HT1080 (cell line): ENCODE measurements around the gene HES6. TPM values are rescaled to one million over a fixed set of nuclear protein-coding genes. Genes with fewer than 3 reads are reported as not detected.

Source experiments
- DNase-seq: peaks from one replicate; pipeline ENCODE4 v3.0.0-alpha.2; 2015; ENCODE audit warnings: low read depth
- total RNA-seq: library from RNA; depleted of rRNA; stranded (reverse); fragments of >200 nt; shearing (Covaris generic); gene quantifications from 2 replicates; pipeline ENCODE4 v1.2.3, GENCODE V29; 2014

The HES6 gene
- total RNA-seq, 1 experiment from 2014 or later, result 16.8 TPM

DNA sequence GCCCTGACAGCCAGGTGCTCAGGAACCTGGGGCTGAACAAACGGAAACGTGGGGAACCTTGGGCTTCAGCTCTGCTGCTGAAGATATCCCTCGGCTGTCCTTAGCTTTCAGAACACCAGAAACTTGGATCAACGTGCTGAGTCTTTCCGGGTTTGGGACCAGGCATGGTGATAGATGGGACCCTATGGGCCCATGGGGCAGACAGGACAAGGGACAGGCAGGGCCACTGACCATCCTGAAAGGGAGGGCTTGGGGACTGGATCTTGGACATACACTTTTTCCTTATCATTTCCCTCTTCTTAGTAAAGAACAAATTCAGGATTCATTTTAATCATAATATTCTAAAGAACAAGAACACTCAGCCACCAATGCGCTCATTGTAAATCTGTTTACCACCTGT is 16.3 kb upstream of the HES6 start:
- no peak for DNase-seq

DNA sequence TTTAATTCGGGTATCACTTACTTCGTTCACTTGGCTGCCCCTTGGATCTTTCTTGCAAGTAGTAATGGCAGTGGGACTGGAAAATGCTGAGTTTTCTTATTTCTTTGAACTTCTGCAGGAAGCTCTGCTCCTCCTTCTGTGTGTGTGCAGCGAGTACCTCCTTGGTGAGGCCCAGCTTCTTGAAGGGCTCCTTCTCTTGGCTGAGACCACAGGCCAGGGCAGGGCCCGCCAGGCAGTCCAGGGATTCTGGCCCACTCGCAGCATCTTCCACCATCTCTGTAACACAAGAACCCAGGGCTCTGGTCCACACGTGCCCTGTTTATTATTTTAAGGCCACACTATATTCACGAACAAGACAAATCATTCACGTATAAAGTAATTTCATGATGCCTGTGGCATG is 15.8 kb upstream of the HES6 start:
- DNase-seq, result no peak

DNA sequence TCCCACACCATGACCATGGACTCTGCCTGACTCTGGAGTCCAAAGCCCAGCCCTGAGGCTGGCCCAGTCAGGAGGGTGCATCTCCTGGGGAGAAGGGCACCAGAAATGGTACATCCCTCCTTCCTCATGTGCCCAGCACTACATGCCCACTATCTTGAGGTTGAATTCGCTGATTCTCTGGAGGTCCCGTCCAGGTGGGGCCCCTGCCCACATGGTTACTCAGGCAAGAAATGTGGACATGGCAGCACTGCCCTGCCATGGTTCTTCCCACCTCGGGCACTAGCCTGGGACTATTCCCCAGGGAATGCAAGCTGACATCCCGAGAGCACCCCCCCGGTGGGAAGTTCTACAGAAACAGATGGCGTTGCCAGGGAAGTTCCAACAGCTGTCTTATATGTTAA is 15.3 kb upstream of the HES6 start:
- DNase-seq, result no peak

DNA sequence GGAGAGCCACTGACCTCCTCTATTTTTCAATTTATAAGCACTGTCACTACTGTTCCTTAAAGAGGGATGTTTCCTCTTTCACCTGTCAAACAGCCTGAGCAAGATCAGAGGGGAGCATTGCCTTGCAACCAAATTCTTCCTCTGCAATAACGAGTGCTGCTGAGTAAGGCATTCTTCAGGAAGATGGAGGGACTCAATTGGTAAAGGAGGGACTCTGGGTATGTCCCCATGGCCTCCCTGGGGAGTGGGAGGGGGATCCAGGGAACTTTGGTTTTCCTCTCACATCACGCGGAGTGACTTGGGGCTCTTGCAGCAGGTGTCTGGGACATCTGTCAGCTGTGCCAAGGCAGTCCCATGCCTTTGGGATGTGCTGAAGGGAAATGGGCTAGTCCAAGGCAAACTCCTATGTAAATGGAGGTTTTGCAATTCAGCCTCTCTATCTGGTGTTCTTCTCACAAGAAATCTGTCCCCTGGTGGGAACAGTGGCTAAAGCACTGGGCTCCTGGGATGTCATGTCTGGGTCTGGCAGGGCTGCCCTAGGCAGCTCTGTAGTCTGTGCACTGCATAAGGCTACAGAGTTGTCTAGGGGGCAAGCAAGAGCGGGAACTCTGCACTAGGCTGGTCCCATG is 14.4 kb upstream of the HES6 start:
- no peak for DNase-seq

DNA sequence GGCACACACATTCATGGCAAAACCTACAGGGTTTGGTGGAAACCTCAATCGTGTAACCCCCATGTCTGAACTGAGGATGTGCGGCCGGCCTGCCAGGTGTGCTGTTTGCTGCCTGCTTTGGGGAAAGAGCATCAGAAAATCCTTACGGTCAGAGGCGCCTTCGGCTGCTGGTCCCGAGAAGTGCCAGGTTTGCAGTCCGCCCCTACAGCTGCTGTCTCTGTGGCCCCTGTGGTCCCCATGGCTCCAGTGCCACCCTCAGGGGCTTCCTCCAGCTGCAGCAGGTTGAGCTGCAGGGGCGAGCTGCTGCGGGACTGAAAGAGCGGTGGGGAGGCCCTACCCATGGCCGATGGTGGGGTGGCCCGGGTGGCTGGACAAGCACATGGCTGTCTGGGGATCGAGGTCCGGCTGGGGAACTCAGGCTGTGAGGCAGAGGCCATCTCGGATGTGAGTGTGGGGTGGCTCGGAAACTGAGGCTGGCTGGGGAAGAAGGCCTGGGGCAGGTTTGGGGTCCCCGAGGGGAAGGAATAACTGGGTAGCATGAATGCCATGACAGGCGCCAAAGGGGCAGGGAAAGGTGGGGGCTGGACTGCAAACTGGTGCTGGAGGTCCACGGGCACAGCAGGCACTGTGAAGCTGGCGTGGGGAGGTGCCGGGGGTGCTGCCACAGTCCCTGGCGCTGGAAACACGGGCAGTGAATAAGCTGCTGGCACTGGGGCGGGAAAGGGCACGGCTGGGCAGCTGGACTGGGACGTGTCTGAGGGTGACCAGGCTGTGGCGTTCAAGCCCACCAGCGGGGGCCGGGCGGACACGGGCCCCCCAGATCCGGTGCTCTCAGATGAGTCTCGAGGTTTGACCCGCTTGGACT is 13.2 kb upstream of the HES6 start:
- no peak for DNase-seq

DNA sequence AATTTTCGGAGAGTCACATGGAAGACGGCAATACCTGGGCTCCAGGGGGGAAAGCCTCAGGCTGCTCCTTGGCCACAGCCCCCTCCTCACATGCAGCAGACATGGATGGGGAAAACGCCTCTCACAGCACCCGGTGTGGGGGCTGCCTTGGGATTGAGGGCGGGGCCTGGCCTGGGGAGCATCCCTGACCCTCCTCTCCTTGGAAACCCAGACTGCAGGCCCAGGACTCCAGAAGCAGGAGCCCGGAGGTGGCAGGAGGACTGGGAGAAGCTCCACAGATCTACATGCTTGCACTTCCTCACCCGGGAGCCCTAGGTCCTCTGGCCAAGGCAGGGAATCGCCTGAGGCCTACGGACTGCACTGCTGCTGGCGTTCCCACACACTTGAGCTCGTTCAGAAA is 12.1 kb upstream of the HES6 start:
- no peak for DNase-seq

DNA sequence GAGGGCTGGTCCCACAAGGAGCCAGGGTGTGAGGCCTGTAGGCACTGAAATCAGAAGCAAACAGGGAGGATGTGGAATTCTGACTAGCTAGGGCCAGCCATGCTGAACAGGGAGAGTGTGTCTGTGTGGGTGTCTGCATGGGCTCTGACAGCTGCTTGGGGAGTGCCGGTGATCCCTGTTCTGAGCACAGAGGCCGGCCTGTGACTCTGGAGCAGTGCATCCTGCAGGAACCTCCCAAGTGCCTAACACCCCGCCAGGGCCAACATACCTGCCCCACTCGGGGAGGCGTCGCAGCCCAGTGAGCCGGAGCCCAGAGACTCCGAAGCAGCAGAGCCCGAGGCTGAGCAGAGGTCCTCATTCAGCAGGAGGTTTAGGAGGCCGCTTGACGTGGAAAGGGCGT is 11.5 kb upstream of the HES6 start:
- no peak for DNase-seq

DNA sequence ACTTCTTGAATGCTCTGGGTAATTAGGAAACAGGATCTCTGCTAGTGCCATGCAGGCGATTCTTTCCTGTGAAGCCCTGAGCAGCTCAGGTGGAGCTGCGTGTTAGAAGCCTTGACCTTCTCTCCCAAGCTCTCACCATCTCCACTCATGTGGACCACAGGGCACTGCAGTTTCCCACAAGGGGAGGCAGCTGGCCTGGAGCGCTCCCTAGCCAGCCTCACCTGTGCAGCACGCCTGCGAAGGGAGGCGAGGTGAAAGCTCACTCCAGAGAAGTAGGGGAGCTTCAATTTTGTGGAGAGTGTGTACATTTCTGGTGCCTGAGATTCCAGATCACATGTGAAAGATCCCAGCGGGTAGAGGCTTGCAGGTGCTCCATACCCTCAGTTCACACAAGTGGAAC is 11.1 kb upstream of the HES6 start:
- DNase-seq, result no peak

DNA sequence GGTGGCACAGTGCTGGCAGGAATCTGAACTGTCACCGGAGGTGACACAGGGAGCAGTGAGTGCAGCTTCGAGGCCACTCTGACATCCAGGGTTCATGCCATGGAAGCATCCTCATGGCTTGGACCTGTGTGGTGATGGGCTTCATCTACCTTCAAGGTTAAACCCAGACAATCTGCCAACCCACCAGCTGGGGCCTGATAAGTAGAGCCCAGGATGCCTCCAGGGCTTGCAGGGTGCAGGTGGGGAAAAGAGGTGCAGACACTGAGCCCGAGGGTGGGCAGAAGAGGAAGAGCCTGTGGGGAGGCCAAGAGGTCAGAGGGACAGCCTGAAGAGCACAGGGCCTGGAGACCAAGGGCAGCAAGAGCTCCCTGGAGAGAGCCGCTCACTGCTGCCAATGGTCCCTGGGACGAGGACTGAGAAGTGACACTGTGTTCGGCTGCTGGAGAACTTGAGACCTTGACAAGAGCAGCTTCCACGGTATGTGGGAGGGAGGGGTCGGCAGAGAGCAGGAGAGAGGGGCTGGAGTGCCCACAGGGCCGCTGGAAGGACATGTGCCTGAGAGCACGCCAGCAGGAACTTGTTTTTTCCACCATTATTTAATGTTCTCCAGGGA is 8.1 kb upstream of the HES6 start:
- DNase-seq, result no peak

DNA sequence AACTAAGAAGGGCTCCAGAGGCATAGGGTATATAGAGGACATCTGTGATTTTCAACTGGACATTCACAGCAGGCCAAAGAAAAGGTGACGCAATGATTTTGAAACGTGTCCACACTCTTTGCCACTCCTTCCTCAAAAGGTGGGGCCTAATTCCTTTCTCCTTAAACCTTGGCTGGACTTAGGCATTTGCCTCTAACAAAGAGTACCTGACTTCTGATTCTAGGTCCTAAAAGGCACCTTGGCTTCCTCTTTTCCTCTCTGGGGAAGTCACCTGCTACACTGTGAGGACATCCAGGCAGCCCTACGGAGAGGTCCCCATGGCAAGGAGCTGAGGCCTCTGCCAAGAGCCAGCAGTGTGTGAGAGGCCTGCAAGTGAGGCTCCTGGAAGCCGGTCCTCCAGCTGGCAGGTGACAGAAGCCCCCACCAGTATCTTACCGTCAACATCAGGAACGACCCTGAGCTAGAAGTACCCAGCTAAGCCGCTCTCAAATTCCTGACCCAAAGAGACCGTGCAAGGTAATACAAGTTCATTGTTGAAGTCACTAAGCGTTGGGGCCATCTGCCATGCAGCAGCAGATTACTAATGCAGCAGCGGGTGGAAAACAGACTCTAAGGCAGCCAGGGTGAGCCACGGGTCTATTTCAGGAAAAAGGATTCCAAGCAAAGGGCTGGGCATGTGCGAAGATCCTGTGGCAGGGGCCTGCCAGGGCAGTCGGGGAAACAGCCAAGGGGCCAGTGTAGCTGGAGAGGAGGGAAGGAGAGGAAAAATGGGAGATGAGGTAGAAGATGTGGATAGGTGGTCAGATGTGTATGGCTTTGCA is 7.4 kb upstream of the HES6 start:
- DNase-seq, result no peak

DNA sequence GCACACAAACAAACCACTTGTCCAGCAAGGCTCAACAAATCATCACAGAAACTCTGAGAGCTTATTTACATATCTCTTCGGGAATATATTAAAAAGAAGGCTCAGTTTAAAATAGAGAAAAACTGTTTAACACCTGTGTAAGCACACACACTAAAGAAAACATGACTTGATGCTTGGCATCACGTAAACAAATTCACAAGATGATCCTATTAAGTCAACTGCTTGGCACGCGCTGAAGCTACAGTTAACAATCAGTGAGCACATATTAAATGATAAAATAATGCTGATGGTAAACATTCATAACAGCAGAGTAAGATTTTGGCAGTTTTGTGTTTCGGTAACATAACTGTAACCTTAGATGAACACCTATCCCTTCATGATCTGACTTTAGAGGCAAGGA is 4.3 kb upstream of the HES6 start:
- DNase-seq, result no peak

DNA sequence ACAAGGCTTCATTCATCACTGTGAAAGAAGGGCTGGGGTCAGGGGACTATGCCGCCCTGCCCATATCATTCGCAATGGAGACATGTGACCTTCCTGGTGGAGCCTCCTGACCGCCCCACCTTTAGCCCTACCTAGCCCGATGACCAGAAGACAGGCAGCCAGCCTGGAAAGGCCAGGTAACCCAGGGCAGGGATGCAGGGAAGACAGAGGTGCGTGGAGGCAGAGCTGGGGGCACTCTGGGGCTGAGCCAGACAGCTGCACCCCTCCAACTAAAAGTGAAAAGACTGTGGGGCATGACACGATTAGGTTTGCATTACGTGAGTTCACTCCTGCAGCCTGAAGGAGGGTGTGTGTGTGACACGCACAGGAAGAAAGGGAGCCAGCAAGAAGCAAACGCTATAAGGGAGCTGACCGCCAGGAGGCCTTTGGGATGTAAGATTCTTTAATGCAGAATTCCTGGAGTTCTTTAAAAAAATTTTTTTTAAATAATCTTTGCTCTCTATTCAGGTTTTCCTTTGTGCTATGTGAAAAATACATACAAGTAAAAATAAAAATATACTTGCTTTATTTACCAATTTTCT is 3.7 kb upstream of the HES6 start:
- DNase-seq, result no peak

DNA sequence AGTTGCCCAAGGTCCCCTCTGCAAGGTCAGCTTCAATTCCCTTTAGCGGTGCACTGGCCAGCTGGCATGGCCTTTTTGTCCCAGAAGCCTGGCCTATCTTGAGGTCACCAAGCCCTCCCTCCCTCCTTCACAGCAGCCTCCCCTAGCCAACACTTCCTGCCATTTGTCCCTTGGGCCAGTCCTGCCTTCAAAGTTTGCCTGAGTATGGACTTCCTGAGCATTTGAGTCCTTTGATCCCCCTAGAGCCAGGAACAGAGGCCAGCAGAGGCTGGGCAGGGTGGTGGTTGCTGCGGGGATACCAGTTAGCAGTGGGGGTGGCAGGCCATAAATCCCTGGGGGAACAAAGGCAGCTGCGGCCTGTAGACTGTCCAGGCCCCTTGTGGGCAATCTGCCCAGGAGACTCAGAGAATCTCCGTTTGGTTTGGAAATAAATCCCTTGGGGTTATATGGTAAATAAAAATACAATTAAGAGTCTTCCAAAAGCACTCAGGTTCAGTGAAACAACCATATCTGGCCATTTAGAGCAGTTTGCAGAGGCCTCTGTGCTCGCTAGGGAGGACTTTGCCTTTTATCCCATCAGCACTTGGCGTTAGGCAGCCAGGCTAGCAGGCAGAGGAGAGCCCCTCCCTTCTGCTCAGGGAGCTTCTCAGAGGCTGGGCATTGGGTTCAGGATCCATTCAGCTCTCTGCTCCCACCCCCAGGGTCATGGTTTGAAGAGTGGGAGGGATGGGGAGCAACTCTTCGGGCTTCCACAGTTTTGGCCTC is 3.1 kb upstream of the HES6 start:
- DNase-seq, result no peak

DNA sequence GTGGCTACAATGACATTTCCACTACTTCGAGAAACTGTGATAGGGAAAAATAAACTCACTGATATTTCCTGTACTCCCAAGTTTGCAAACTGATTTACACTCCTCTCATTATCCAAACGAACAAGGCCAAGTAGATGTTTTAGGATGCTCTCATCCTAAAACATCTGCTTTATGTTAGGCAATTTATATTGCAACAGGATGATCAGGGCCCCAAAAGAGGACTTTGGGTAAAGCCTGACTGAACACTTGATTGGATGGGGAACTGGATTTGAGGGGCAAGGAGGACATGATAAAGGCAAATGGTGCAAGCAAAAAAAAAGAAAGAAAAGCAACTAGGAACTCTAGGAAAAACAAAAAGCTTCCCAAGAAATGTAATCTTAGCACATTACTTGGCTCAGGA is 2.1 kb upstream of the HES6 start:
- no peak for DNase-seq

DNA sequence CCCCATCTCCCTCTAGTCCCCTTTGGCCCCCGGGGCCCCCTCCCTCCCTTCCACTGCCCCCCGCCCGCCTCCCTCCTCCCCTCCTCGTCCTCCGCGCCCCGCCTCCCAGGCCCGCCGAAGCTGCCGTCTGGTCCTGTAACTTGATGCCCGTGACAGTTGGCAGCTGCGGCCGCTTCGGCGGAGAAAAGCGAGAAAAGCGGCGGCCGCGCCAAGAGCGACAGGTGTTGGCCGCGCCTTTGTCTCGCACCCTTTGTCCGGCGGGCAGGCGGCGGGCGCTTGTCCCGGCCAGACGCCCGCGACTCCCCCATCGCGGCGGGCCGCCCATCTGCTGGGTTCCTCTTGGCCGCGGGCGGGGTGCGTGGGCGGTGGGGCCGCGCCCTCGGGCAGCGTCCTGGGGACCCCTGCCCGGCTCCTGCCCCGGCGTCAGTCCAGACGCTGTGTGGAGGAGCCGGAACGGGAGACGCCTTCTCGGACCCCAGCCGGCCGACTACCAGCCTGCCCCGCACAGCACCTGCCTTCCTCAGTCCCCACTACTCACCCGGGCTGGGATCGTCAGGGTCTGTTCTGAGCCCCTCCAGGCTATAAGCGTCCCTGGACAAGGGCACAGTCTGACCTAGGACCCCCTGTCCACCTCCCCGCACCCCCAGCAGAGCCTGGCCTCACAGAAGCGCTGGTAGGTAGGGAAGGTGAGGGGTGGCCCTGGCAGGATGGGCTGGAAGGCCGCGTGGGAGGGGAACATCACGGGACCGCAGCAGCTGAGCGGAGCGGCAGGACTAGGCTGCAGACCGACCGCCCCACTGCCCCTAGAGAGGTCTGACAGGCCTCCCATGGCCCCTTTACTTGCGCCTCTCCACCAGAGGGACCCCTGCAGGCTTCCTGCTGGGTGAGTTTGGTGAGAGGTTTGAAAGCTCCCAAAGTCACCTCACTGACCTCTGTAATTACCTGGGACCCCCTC is 1.2 kb upstream of the HES6 start:
- no peak for DNase-seq

DNA sequence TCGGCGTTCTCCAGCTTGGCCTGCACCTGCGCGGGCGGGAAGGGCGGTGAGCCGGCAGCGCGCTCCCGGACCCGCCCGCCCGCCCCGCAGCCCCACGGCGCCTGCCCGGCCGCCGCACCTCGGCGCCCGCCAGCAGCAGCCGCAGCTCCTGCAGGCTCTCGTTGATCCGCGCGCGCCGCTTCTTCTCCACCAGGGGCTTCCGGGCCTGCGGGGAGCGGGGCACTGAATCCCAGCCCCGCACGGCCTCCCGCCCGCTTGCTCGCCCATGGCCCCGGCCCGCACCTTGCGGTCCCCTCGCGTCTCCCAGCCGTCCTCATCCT is 335 bp downstream of the HES6 start:
- DNase-seq, result no peak

DNA sequence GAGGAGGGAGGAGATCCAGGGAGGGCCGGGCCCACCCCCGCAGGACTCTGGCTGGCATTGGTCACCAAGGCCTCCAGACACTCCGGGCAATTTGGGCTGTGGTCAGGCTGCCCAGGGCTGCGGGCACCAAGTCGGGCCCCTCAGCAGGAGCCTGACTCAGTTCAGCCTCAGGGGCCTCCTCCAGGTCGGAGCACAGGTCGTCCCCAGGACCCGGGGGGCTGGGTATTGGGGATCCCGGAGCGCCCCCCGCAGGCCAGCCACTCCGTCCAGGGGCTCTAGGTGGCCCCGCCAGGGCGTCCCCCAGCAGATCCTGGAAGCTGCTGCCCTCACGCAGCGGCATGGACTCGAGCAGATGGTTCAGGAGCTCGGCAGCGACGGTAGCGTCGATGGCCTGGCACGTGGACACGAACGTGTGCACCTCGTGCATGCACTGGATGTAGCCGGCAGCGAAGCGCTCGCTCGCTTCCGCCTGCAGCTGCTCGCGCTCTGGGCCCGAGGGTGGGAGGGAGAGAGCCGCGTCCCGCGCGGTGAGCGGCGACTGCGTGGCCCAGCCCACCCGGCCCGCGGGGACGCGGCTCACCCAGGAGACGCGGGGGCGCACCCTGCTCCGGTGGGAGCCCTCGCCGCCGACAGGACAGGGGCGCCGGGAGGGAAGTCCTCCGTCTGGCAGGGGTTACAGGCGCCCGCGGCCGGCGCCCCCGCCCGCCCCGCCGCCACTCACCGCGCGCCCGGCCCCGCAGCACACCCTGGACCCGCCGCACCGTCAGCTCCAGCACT is 884 bp downstream of the HES6 start:
- no peak for DNase-seq

DNA sequence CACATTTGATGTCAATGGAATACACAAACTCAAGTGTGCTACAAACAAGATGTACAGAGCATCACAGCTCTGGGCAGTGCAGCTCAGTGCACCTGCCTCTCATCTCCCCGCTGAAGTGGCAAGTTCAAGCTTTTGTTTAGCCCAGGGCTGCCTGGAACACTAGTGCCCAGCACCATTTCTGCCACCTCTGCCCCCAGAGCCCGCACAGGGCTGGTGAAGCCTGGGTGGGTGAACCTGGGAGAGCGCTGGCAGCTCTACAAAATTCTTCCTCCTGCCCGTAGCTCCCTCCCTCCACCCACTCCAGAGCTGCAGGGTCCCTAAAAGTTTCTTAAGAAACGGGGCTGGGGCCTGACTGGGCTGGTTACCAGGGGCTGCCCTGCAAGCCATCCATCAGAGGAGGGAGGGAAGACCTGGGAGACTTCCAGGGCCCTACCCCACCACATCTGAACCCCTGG is 1.5 kb downstream of the HES6 start:
- DNase-seq, result no peak
